HG03378 (cell line): ENCODE data around the gene IFT122.
"Not testable (repeated sequence)": the region's sequence is repeated elsewhere in the genome, so short reads cannot be mapped to it uniquely, and the experiment has no call there.

Experiments
- ATAC-seq: cut with Tn5 transposase; IDR thresholded peaks from one replicate; pipeline ENCODE4 v1.9.1; 2021; ENCODE audit warnings: mild to moderate bottlenecking, moderate library complexity; ENCODE audit not compliant: unreplicated experiment

The IFT122 gene

GRCh38 chr3:129514563-129514962 is 74.5 kb downstream of the IFT122 start:
- no peak for ATAC-seq

- ATAC-seq, result not testable (repeated sequence)
Observed at GRCh38 chr3:129515108-129515820, 75.2 kb downstream of the IFT122 start.

- not testable (repeated sequence) for ATAC-seq
Observed at GRCh38 chr3:129515821-129516432, 75.9 kb downstream of the IFT122 start.

GRCh38 chr3:129517516-129517915 is 77.5 kb downstream of the IFT122 start:
- no peak for ATAC-seq

GRCh38 chr3:129518038-129518561 is 78.1 kb downstream of the IFT122 start:
- no peak for ATAC-seq

- ATAC-seq, result no peak
Observed at GRCh38 chr3:129518581-129518980, 78.6 kb downstream of the IFT122 start.

GRCh38 chr3:129519449-129519848 is 79.4 kb downstream of the IFT122 start:
- ATAC-seq, result no peak

- no peak for ATAC-seq
Observed at GRCh38 chr3:129519896-129520715, 80.1 kb downstream of the IFT122 start.

GRCh38 chr3:129520960-129521359 is 80.9 kb downstream of the IFT122 start:
- no peak for ATAC-seq

GRCh38 chr3:129521611-129522010 is 81.6 kb downstream of the IFT122 start:
- ATAC-seq, result no peak

GRCh38 chr3:129522953-129523352 is 82.9 kb downstream of the IFT122 start:
- no peak for ATAC-seq

- no peak for ATAC-seq
Observed at GRCh38 chr3:129524081-129524480, 84.1 kb downstream of the IFT122 start.

- no peak for ATAC-seq
Observed at GRCh38 chr3:129525341-129525968, 85.4 kb downstream of the IFT122 start.

GRCh38 chr3:129526121-129526900 is 86.3 kb downstream of the IFT122 start:
- ATAC-seq, result peak; percentile 91

- ATAC-seq, result no peak
Observed at GRCh38 chr3:129527262-129527661, 87.2 kb downstream of the IFT122 start.

- ATAC-seq, result no peak
Observed at GRCh38 chr3:129528589-129529100, 88.6 kb downstream of the IFT122 start, which contains the start of gene RHO. Gene RHO (plus strand): TSS chr3:129528639. CDS start chr3:129528734, 95 bp downstream.

GRCh38 chr3:129529436-129530210 is 89.6 kb downstream of the IFT122 start:
- no peak for ATAC-seq

- ATAC-seq, result no peak
Observed at GRCh38 chr3:129530251-129530791, 90.3 kb downstream of the IFT122 start.

GRCh38 chr3:129530821-129531220 is 90.8 kb downstream of the IFT122 start:
- no peak for ATAC-seq
